ENCODE results near the gene ATP7B. TPM values are rescaled to one million over a fixed set of nuclear protein-coding genes. Genes with fewer than 3 reads are reported as not detected.

Gene ATP7B
- total RNA-seq, 6 donors from 2014 or later: 3.5 to 27.2 (median 5.9) TPM

- Histone ChIP-seq H3K36me3 (no peaks in the 10 kb centered on the region), H3K9me3 (no peaks in the 10 kb centered on the region), H3K4me1 (peaks cover 12 to 33% (median 23%) of the 10 kb centered on the region in 4 donors), H3K27ac (no peak overlapping the region), H3K4me3 (no peak overlapping the region), H3K27me3 (no peaks in the 10 kb centered on the region)
- TF ChIP-seq POLR2AphosphoS5 (IDR thresholded peaks at IDR 0.05) (no peak), CTCF (IDR thresholded peaks at IDR 0.05) (no peak), EP300 (IDR thresholded peaks at IDR 0.05) (no peak), POLR2A (IDR thresholded peaks at IDR 0.05) (no peak)
- ATAC-seq (ENCODE audit: low FRiP score in 2 of 2) (no peak), DNase-seq (no peak)
- 93 to 98% methylated on average over 2 of the region's 2 CpGs for WGBS, 2 donors
These were observed 14.1 kb downstream of the ATP7B start for GRCh38 chr13:51997186-51997585.

GRCh38 chr13:51996641-51997040 lies 14.6 kb downstream of the ATP7B start:
- Histone ChIP-seq H3K27me3 (no peaks in the 10 kb centered on the region), H3K27ac (peak overlapping the region in 1 of 4 donors; percentile 69), H3K36me3 (no peaks in the 10 kb centered on the region), H3K4me1 (peaks cover 12 to 33% (median 23%) of the 10 kb centered on the region in 4 donors), H3K9me3 (no peaks in the 10 kb centered on the region), H3K4me3 (no peak overlapping the region)
- TF ChIP-seq EP300 (IDR thresholded peaks at IDR 0.05) (no peak), POLR2AphosphoS5 (IDR thresholded peaks at IDR 0.05) (no peak), CTCF (IDR thresholded peaks at IDR 0.05) (no peak), POLR2A (IDR thresholded peaks at IDR 0.05) (no peak)
- WGBS, 2 donors: 89 to 93% methylated on average over 4 of the region's 4 CpGs
- DNase-seq (no peak), ATAC-seq (ENCODE audit: low FRiP score in 2 of 2) (no peak)

- no peak for TF ChIP-seq CTCF (IDR thresholded peaks at IDR 0.05)
- no peak for TF ChIP-seq EP300 (IDR thresholded peaks at IDR 0.05)
- no peak for TF ChIP-seq POLR2A (IDR thresholded peaks at IDR 0.05)
- no peak for TF ChIP-seq POLR2AphosphoS5 (IDR thresholded peaks at IDR 0.05)
These were observed 15.3 kb downstream of the ATP7B start for GRCh38 chr13:51995677-51996551.

GRCh38 chr13:51993713-51994112 lies 17.5 kb downstream of the ATP7B start:
- Histone ChIP-seq H3K4me3 (no peak overlapping the region), H3K4me1 (peaks cover 12 to 22% (median 17%) of the 10 kb centered on the region in 4 donors), H3K27me3 (no peaks in the 10 kb centered on the region), H3K36me3 (no peaks in the 10 kb centered on the region), H3K9me3 (no peaks in the 10 kb centered on the region), H3K27ac (no peak overlapping the region)
- ATAC-seq (ENCODE audit: low FRiP score in 2 of 2): no peak
- TF ChIP-seq CTCF (IDR thresholded peaks at IDR 0.05): no peak
- TF ChIP-seq EP300 (IDR thresholded peaks at IDR 0.05): no peak
- TF ChIP-seq POLR2AphosphoS5 (IDR thresholded peaks at IDR 0.05): no peak
- no peak for TF ChIP-seq POLR2A (IDR thresholded peaks at IDR 0.05)
- DNase-seq: no peak
- WGBS, 2 donors: 88 to 94% methylated on average over 2 of the region's 2 CpGs

More at GRCh38 chr13:51995677-51996551, 15.3 kb downstream of the ATP7B start:
- WGBS, 2 donors: 30 to 35% methylated on average over 8 to 9 of the region's 9 CpGs
- peak; percentile 60 to 66 for ATAC-seq (ENCODE audit: low FRiP score in 2 of 2)
- Histone ChIP-seq H3K27ac (peak overlapping the region; percentile 5 to 69 (median 38)), H3K27me3 (no peaks in the 10 kb centered on the region), H3K4me3 (peak overlapping the region in 1 of 4 donors; percentile 6), H3K9me3 (no peaks in the 10 kb centered on the region), H3K36me3 (no peaks in the 10 kb centered on the region), H3K4me1 (peaks cover 12 to 33% (median 23%) of the 10 kb centered on the region in 4 donors)
- peak in 1 of 2 donors; percentile 32 for DNase-seq
